ENCODE data around the gene COL6A5. TPM values are rescaled to one million over a fixed set of nuclear protein-coding genes. Genes with fewer than 3 reads are reported as not detected.

The COL6A5 gene
- 0.05 TPM in 1 of 5 replicates, not detected in the others for total RNA-seq (2022; extraction: Qiagen RNA extraction)

GRCh38 chr3:130345487-130346079 is at the start of gene COL6A5:
Gene COL6A5, plus strand, starts transcription at chr3:130345672. Its CDS starts 27,967 bp downstream, at chr3:130373639.

DNA sequence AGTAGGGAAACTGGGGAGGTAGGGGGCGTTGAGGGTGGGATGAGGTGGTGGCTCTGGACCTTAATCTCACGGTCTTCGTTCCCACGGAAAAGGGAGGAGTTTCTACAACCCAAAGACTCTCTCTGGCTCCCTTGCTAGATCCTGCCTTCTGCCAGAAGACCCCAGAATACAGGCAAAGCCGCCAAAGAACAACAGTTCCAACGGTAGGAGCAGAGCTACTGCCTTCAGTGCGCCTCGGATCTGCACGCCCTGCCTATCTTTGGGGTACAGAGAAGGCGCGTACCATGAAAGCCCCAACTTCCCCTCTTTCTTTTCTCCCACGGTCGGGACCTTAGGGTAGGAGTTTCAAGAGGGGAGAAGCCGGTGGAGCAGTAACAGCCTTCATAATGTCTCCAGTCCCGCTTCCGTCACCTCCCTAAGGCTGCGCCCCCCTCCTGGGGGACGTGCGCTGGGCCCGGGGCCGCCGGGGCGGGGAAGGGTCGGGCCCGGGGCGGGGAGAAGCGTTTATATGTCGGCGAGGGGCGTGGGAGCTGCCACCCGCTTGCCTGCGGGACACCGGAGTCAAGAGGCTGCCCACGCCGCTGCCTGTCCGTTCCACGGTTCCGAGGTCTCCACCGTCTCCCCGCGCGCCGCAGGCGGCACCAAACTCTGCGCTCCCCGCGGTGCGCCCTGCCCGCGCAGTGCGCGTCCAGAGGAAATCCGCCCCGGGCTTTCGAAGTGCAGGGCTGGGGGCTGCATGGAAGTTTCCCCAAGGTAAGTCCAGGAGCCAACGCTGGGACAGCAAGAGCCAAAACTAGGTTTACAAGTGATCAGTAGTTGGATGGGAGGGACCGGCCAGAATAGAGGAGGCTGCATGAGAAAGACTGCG is 171.4 kb downstream of the COL6A5 start, which contains the start of gene COL6A6:
Gene COL6A6, plus strand, starts transcription at position 533 of the 868 bp plus-strand sequence. CDS start 43,188 bp downstream, outside the sequence.

Other genes with a start within 250 kb of the COL6A5 start
- not detected in 5 replicates for gene COL6A6, start 171.5 kb downstream of the COL6A5 start, total RNA-seq (2022; extraction: Qiagen RNA extraction)